Islet of Langerhans (tissue), 1 donor: Measurements from ENCODE around the gene GPANK1.
A peak's percentile ranks its signal among the peaks of the same experiment; 100 is the strongest.

ENCODE experiments used
- FAIRE-seq: peaks from one replicate; lab custom pipeline; 2011; peaks lifted over from hg19 to GRCh38; lab: Jason Lieb, UNC

The GPANK1 gene

GRCh38 chr6:31662124-31662723, 2.6 kb downstream of the GPANK1 start:
- FAIRE-seq, result no peak

GRCh38 chr6:31661262-31662123, 3.3 kb downstream of the GPANK1 start:
- FAIRE-seq, result no peak

GRCh38 chr6:31660381-31661261, 4.2 kb downstream of the GPANK1 start, which contains the start of gene C6orf47:
C6orf47 (minus strand) TSS chr6:31660778; CDS start chr6:31659947, 831 bp downstream.
- no peak for FAIRE-seq

- FAIRE-seq, result no peak
Measured at GRCh38 chr6:31659649-31660380, 5.0 kb downstream of the GPANK1 start.

GRCh38 chr6:31658983-31659648, 5.7 kb downstream of the GPANK1 start:
- FAIRE-seq, result no peak

- FAIRE-seq, result no peak
Measured at GRCh38 chr6:31658158-31658688, 6.6 kb downstream of the GPANK1 start.

- FAIRE-seq, result no peak
Measured at GRCh38 chr6:31657406-31658157, 7.2 kb downstream of the GPANK1 start.

- no peak for FAIRE-seq
Measured at GRCh38 chr6:31655349-31656237, 9.2 kb downstream of the GPANK1 start, which contains the start of gene APOM. APOM (plus strand) TSS chr6:31655894; CDS start chr6:31655967, 73 bp downstream.

GRCh38 chr6:31654574-31655348, 10.0 kb downstream of the GPANK1 start:
- no peak for FAIRE-seq

- peak; percentile 88 for FAIRE-seq
Measured at GRCh38 chr6:31652925-31653724, 11.7 kb downstream of the GPANK1 start.

GRCh38 chr6:31651602-31652191, 13.1 kb downstream of the GPANK1 start:
- no peak for FAIRE-seq

- FAIRE-seq, result no peak
Measured at GRCh38 chr6:31645325-31645724, 19.5 kb downstream of the GPANK1 start.

GRCh38 chr6:31643818-31644454, 20.9 kb downstream of the GPANK1 start:
- FAIRE-seq, result no peak

GRCh38 chr6:31642798-31643570, 21.8 kb downstream of the GPANK1 start:
- no peak for FAIRE-seq

- FAIRE-seq, result no peak
Measured at GRCh38 chr6:31641370-31641769, 23.4 kb downstream of the GPANK1 start.

- no peak for FAIRE-seq
Measured at GRCh38 chr6:31640612-31641011, 24.2 kb downstream of the GPANK1 start.
